Astrocyte (in vitro differentiated cells and primary cell): ENCODE measurements around the gene HPN.

Experiments used
- CTCF ChIP-seq: IDR thresholded peaks from 2 replicates; pipeline ENCODE4 v1.5.1; 2011; ENCODE audit warnings: low read depth, mild to moderate bottlenecking, inconsistent platforms, low read length, moderate library complexity; ENCODE audit not compliant: insufficient read depth
- EZH2 ChIP-seq: IDR thresholded peaks from 2 replicates; pipeline ENCODE4 v1.6.1; 2012; ENCODE audit warnings: mild to moderate bottlenecking, low read length, inconsistent platforms; ENCODE audit not compliant: insufficient read depth

GRCh38 chr19:35094656-35095055, 53.1 kb downstream of the HPN start:
- TF ChIP-seq CTCF (no peak), EZH2 (no peak)
